Coronary artery (tissue), 2 donors: Measurements from ENCODE around the gene FTL.

ENCODE experiments used
- DNase-seq: peaks from one replicate; pipeline ENCODE4 v3.0.0-alpha.2; 2017; ENCODE audit warnings: low spot score
- H3K27ac ChIP-seq, 2 donors: fragments of 200-600 bp; sonication (generic); one replicate each; pipeline ENCODE4 v1.5.1; 2016 to 2019
- H3K4me3 ChIP-seq: fragments of 200-600 bp; sonication (generic); 2 replicates; pipeline ENCODE4 v1.5.1; 2016; ENCODE audit warnings: mild to moderate bottlenecking, moderate library complexity
- TF ChIP-seq, protein P1 (sequence below): fragments of 200-600 bp; sonication (generic); IDR thresholded peaks from one replicate; pipeline ENCODE4 v1.5.1; 2019; ENCODE audit warnings: antibody characterized with exemption

Gene FTL

DNA sequence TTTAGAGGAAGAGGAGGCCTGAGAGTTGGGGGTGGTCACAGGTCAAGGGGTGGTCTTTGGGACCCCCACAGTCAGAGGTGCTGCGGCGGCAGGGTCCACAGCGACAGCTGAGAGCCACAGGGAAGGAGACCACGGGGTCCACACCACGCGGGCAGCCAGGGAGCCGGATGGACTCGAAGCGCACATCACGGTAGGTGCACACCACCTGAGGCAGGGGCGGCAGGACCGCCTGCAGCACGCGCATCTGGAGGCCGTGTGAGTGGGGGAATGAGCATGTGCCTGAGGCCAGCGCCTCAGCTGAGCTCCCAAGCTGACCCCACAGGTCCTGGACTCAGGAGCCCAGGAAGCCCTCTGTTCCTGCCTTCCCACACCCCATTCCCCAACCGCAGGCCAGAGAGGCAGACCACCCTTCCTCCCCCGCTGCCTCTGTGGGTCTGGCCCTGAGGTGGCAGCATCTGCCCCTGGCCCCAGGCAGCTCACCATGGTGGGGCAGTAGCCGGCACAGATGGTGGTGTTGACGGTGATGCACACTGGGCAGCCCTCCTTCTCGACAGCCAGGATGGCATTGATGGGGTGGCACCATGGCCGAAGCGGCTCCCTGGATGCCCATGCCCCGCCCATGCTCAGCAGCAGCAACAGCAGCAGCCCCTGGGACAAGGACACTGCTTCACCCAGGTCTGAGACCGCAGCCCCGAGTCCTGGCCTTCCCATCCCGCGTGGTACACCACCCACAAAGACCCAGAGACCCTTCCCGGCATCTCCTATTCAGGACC lies 51.1 kb downstream of the FTL start:
- no peak for DNase-seq
- Histone ChIP-seq H3K4me3 (no peak overlapping the region), H3K27ac (no peak overlapping the region)
- TF ChIP-seq, protein P1, sequence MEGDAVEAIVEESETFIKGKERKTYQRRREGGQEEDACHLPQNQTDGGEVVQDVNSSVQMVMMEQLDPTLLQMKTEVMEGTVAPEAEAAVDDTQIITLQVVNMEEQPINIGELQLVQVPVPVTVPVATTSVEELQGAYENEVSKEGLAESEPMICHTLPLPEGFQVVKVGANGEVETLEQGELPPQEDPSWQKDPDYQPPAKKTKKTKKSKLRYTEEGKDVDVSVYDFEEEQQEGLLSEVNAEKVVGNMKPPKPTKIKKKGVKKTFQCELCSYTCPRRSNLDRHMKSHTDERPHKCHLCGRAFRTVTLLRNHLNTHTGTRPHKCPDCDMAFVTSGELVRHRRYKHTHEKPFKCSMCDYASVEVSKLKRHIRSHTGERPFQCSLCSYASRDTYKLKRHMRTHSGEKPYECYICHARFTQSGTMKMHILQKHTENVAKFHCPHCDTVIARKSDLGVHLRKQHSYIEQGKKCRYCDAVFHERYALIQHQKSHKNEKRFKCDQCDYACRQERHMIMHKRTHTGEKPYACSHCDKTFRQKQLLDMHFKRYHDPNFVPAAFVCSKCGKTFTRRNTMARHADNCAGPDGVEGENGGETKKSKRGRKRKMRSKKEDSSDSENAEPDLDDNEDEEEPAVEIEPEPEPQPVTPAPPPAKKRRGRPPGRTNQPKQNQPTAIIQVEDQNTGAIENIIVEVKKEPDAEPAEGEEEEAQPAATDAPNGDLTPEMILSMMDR, result no peak
